Liver (tissue), 3 donors: ENCODE data around the gene FGF14.

Experiments used
- EGR1 ChIP-seq, 2 donors: IDR thresholded peaks; 2 replicates each; pipeline ENCODE4 v1.6.1; 2016 to 2018; ENCODE audit warnings: antibody characterized with exemption in 2 of 2, low read depth in 2 of 2
- FOXA1 ChIP-seq: IDR thresholded peaks from 2 replicates; pipeline ENCODE4 v1.6.1; 2016; ENCODE audit warnings: antibody characterized with exemption
- FOXA2 ChIP-seq: IDR thresholded peaks from 2 replicates; pipeline ENCODE4 v1.6.1; 2016; ENCODE audit warnings: antibody characterized with exemption
- JUND ChIP-seq, 2 donors: IDR thresholded peaks; 2 replicates each; pipeline ENCODE4 v1.6.1; 2016; ENCODE audit warnings: antibody characterized with exemption in 2 of 2
- RXRA ChIP-seq, 2 donors: IDR thresholded peaks; 2 replicates each; pipeline ENCODE4 v1.6.1; 2017 to 2018; ENCODE audit warnings: antibody characterized with exemption in 2 of 2, mild to moderate bottlenecking in 1 of 2
- SP1 ChIP-seq: IDR thresholded peaks from 2 replicates; pipeline ENCODE4 v1.6.1; 2018; ENCODE audit warnings: antibody characterized with exemption, mild to moderate bottlenecking
- TAF1 ChIP-seq: conservative IDR thresholded peaks from 2 replicates; pipeline ENCODE4 v1.6.1; 2016; ENCODE audit warnings: antibody characterized with exemption, mild to moderate bottlenecking
- YY1 ChIP-seq: IDR thresholded peaks from 2 replicates; pipeline ENCODE4 v1.6.1; 2016; ENCODE audit warnings: antibody characterized with exemption, mild to moderate bottlenecking
- TF ChIP-seq, protein P1 (sequence below): fragments of 150-350 bp; IDR thresholded peaks from 2 replicates; pipeline ENCODE4 v1.5.1; 2017; ENCODE audit warnings: improper control_type of control experiment, low read depth, low read length; ENCODE audit not compliant: missing input control
- TF ChIP-seq, protein P2 (sequence below): IDR thresholded peaks from 2 replicates; pipeline ENCODE4 v1.6.1; 2016; ENCODE audit warnings: antibody characterized with exemption
- TF ChIP-seq, protein P3 (sequence below): IDR thresholded peaks from 2 replicates; pipeline ENCODE4 v1.6.1; 2016; ENCODE audit warnings: antibody characterized with exemption
- donor health status: healthy.
- donor health status: healthy.

DNA sequence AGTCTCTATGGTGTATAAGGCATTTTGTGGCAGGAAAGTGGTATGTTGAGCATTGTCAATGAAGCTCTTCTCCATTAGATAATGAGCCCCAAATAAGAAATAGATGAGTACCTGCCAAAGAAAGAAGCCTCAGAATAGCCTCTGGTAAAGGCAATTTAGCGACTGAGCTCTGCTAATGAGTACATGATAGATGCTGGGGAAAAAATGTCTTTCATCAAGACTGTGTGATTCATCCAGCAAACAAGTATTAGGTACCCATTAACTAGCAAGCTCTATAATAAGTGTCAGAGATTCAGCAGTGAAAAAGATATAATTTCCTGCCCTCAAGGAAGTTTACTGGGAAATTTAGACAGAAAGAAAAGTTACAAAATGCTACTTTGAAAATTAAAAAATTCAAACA is 654.8 kb downstream of the FGF14 start:
- TF ChIP-seq, protein P1, sequence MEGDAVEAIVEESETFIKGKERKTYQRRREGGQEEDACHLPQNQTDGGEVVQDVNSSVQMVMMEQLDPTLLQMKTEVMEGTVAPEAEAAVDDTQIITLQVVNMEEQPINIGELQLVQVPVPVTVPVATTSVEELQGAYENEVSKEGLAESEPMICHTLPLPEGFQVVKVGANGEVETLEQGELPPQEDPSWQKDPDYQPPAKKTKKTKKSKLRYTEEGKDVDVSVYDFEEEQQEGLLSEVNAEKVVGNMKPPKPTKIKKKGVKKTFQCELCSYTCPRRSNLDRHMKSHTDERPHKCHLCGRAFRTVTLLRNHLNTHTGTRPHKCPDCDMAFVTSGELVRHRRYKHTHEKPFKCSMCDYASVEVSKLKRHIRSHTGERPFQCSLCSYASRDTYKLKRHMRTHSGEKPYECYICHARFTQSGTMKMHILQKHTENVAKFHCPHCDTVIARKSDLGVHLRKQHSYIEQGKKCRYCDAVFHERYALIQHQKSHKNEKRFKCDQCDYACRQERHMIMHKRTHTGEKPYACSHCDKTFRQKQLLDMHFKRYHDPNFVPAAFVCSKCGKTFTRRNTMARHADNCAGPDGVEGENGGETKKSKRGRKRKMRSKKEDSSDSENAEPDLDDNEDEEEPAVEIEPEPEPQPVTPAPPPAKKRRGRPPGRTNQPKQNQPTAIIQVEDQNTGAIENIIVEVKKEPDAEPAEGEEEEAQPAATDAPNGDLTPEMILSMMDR = no peak
- TF ChIP-seq, protein P2, sequence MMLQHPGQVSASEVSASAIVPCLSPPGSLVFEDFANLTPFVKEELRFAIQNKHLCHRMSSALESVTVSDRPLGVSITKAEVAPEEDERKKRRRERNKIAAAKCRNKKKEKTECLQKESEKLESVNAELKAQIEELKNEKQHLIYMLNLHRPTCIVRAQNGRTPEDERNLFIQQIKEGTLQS = no peak
- TF ChIP-seq FOXA1 = no peak
- peak; percentile 72 for TF ChIP-seq YY1
- peak in 1 of 2 donors; percentile 4 for TF ChIP-seq RXRA (IDR thresholded peaks at IDR 0.05)
- TF ChIP-seq, protein P3, sequence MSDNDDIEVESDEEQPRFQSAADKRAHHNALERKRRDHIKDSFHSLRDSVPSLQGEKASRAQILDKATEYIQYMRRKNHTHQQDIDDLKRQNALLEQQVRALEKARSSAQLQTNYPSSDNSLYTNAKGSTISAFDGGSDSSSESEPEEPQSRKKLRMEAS = no peak
- TF ChIP-seq TAF1 = no peak
- no peak for TF ChIP-seq EGR1 (IDR thresholded peaks at IDR 0.05; ENCODE audit: low read depth in 2 of 2)
- peak; percentile 12 for TF ChIP-seq SP1
- peak in 1 of 2 donors; percentile 71 for TF ChIP-seq JUND (IDR thresholded peaks at IDR 0.05)
- no peak for TF ChIP-seq FOXA2
